Prostate gland (tissue), 2 donors: ENCODE results near the gene OR4D10.

Source experiments
- POLR2A ChIP-seq: fragments of 450-650 bp; IDR thresholded peaks from one replicate; pipeline ENCODE4 v1.6.1; 2016; ENCODE audit warnings: antibody characterized with exemption, mild to moderate bottlenecking
- POLR2AphosphoS5 ChIP-seq: sonication (generic); formaldehyde crosslinking; IDR thresholded peaks from one replicate; pipeline ENCODE4 v1.6.1; 2017; ENCODE audit warnings: antibody characterized with exemption
- TF ChIP-seq, protein P1 (sequence below), 4 experiments: fragments of 200-600 bp in 2 of 4; fragments of 450-650 bp in 2 of 4; sonication (generic) in 2 of 4; IDR thresholded peaks; 1 replicate in 3 of 4; 2 replicates in 1 of 4; pipeline ENCODE4 v1.5.1; 2016 to 2019; ENCODE audit warnings: antibody characterized with exemption in 4 of 4, mild to moderate bottlenecking in 2 of 4, moderate library complexity in 2 of 4

DNA sequence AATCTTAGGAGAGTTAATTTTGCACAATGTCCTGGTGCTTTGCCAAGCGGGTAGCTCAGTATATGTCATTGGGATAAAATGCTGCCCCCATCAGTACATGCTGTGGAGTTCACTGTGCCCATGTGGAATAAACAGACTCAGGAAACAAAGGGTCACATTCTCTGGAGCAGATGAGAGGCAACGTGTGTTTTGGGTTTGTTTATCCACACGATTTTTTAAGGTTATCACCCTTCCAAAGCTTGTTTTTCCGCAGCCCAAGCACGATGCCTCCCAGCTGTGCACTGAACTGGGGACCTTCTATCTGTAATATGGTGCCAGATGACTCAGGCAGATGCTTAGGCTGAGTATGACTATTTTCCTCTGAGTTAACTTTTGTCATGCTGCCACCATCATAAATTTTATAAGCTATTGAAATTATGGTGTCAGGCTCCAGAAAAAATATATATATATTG lies 9.9 kb upstream of the OR4D10 start:
- TF ChIP-seq POLR2A = no peak
- TF ChIP-seq, protein P1, sequence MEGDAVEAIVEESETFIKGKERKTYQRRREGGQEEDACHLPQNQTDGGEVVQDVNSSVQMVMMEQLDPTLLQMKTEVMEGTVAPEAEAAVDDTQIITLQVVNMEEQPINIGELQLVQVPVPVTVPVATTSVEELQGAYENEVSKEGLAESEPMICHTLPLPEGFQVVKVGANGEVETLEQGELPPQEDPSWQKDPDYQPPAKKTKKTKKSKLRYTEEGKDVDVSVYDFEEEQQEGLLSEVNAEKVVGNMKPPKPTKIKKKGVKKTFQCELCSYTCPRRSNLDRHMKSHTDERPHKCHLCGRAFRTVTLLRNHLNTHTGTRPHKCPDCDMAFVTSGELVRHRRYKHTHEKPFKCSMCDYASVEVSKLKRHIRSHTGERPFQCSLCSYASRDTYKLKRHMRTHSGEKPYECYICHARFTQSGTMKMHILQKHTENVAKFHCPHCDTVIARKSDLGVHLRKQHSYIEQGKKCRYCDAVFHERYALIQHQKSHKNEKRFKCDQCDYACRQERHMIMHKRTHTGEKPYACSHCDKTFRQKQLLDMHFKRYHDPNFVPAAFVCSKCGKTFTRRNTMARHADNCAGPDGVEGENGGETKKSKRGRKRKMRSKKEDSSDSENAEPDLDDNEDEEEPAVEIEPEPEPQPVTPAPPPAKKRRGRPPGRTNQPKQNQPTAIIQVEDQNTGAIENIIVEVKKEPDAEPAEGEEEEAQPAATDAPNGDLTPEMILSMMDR (IDR thresholded peaks at IDR 0.05) = no peak
- no peak for TF ChIP-seq POLR2AphosphoS5
